NCI-H510A (cell line): ENCODE results near the gene THRA.

Experiments used
- DNase-seq: peaks from one replicate; lab custom pipeline; 2025; lab: John Stamatoyannopoulos, UW

Gene THRA, protein sequence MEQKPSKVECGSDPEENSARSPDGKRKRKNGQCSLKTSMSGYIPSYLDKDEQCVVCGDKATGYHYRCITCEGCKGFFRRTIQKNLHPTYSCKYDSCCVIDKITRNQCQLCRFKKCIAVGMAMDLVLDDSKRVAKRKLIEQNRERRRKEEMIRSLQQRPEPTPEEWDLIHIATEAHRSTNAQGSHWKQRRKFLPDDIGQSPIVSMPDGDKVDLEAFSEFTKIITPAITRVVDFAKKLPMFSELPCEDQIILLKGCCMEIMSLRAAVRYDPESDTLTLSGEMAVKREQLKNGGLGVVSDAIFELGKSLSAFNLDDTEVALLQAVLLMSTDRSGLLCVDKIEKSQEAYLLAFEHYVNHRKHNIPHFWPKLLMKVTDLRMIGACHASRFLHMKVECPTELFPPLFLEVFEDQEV

DNA sequence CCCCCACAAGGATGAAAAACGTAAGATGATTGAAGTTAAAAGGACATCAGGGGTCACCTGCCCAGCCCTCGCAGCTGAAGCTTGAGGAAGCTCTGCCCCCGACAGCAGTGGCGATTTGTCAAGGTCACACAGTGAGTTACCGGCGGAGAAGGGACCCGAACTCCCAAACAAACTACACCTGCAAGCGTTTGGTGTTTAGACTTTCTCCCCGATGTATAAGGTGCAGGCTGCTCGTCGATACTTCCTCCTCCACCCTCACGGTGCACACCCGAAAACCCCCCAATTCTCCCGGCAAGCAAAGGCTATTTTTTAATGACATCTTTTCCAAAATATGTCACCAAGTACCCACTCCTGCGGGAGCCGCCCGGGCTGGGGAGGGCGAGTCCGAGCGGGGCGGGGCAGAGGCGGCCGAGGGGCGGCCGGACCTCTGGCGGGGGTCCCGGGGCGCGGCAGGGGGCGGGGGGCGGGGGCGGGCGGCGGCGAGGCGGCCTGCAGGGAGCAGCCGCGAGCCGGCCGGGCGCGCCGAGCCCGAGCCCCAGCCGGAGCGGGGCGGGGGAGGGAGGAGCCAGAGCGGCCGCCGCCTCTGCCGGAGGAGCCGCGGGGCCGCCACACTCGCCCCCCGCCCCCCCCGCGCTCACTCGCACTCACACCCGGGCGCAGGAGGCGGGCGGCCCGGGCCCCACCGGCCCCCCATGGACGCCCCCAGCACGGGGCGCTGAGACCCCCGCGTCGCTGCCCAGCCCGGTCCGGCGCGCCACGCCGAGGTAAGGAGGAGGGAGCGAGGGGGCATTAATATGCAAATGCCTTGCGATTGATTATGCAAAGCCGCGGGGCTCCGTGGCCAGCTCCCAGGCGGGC, at the start of gene THRA:
TSS of gene THRA (plus strand) at position 637 of the 858 bp plus-strand sequence. CDS start 11,524 bp downstream, outside the sequence.
- peak; percentile 33 for DNase-seq

DNA sequence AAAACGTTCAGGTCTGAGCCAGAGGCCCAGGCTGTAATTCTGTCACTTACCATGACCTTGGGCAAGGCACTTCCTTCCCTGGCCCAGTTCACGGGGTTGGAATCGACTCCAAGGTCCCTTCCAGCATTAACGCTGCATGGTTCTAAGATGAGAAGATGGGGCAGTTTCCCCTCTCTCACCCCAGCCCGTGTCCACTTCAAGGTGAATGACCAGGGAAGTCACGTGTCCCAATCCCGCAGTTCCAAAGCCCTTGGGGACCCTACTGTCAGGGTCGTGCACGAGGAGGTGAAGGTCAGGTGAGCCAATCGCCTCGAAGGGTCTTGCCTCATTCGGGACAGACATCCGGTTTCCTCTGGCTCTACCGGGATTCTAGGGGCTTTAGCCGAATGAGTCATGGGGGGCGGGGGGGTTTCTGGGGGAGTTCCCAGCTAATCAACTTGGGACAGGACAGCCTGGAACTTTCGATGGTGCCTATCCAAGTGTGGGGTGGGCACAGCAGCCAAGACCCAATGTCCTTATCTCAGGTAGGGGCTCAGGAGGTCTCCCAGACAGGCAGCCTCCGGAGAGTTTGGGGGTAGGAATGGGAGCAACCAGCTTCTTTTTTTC, 48.3 kb upstream of the THRA start:
- no peak for DNase-seq

DNA sequence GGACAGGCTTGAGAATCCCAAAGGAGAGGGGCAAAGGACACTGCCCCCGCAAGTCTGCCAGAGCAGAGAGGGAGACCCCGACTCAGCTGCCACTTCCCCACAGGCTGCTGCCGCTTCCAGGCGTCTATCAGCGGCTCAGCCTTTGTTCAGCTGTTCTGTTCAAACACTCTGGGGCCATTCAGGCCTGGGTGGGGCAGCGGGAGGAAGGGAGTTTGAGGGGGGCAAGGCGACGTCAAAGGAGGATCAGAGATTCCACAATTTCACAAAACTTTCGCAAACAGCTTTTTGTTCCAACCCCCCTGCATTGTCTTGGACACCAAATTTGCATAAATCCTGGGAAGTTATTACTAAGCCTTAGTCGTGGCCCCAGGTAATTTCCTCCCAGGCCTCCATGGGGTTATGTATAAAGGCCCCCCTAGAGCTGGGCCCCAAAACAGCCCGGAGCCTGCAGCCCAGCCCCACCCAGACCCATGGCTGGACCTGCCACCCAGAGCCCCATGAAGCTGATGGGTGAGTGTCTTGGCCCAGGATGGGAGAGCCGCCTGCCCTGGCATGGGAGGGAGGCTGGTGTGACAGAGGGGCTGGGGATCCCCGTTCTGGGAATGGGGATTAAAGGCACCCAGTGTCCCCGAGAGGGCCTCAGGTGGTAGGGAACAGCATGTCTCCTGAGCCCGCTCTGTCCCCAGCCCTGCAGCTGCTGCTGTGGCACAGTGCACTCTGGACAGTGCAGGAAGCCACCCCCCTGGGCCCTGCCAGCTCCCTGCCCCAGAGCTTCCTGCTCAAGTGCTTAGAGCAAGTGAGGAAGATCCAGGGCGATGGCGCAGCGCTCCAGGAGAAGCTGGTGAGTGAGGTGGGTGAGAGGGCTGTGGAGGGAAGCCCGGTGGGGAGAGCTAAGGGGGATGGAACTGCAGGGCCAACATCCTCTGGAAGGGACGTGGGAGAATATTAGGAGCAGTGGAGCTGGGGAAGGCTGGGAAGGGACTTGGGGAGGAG, 47.5 kb upstream of the THRA start, which contains the start of gene CSF3:
TSS of gene CSF3 (plus strand) at position 436 of the 993 bp plus-strand sequence. CDS start at position 471, 35 bp downstream.
- peak; percentile 66 for DNase-seq

- DNase-seq, result no peak
Measured at GRCh38 chr17:40015998-40016985, 46.5 kb upstream of the THRA start.

- DNase-seq, result no peak
Measured at GRCh38 chr17:40017422-40018080, 45.2 kb upstream of the THRA start.

DNA sequence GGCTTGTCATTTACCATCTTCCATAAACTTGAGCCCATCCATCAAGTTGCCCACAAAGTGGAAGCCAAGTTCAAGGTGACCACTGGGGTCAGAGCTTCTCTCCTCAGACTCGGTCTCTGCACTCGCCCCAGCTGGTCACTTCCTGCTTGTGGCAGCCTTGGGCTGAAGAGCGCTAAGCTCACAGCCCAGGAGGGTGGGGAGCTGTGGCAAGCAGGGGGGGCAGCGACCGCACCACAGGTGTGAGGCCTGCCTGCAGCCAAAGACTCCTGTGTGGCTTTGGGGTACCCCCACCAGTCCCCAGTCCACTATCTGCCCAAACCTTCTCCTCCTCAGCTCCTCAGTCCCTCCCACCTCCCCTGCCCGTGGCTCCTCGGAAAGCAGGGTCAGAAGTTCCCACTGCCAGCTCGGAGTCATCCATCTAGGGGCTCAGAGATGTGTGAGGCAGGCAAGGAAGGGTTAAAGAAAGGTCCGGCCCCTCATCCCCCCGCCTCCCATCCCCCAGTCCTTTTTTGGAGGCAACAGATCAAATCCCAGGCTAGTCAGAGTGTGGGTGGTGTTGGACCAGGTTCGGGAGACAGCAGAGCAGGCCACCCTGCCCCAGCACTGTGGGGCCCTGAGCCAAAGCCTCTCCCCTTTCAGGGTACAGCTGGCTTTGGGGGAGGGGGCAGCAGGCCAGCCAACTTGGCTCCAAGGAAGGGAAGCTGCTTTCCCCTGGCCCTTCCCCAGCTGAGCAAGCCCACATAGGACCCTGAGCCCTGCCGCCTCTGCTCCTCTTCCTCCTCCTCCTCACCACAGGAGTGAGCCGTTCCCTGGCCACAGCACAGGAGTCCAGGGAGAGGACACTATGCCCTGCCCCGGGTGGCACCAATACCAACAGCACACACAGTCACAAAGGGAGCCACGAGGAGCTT, 44.3 kb upstream of the THRA start:
- DNase-seq, result no peak

DNA sequence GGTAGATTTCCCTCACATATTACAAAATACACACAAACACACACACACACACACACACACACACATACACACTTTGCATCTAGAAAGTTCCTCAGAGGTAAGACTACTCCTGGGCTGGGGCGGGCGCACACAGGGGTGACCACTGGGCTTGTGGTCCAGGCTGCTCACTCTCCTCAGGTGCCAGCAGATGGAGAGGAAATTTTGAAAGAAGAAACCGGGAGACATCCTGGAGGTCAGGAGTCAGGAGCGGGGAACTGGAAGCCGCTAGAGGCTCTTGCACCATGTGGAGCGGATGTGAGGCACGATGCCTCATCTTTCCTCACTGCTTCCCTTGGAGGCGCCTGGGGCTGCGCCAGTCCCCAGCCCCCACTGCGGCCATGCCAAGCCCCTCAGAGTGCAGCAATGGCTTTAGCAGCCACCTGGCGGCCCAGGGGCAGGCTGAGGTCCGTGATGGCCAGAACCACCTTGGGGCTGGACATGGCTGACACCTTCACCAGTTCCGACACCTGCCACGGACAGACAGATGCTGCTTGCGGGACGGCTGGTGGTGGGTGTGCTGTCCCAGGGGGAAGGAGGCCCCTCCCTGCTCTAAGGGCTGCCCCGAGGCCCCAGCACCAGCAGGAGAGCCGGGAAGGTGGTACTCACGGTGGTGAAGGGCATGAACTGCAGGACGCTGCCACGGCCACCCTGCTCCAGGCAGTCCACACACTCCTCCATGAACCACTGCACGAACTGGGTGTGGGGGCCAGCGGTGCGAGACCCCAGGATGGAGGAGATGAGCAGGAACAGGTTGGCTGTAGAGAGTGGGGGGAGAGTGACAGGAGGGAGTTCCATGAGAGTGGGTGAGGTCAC, 43.4 kb upstream of the THRA start:
- DNase-seq, result no peak

GRCh38 chr17:40020146-40020545, 42.6 kb upstream of the THRA start:
- DNase-seq, result no peak

GRCh38 chr17:40021451-40021971, 41.3 kb upstream of the THRA start:
- no peak for DNase-seq

DNA sequence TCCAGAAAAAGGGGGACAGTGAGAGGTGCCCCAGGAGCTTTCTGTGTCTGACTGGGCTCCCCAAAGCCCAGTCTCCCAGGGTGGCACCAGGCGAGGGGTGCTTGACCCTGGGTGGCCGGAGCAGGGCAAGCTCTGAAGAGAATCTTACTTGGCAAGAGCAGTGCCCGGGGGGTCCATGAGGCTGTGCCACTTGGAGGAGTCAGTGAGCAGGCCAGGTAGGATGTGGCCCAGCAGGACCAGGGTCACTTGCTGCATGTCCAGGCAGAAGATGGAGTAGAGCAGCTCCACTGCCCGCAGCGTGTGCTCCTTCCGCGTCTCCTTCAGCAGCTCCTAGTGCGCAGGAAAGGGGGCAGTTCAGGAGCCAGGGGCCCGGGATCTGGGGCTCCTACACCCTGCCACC, 40.3 kb upstream of the THRA start:
- DNase-seq, result no peak

DNA sequence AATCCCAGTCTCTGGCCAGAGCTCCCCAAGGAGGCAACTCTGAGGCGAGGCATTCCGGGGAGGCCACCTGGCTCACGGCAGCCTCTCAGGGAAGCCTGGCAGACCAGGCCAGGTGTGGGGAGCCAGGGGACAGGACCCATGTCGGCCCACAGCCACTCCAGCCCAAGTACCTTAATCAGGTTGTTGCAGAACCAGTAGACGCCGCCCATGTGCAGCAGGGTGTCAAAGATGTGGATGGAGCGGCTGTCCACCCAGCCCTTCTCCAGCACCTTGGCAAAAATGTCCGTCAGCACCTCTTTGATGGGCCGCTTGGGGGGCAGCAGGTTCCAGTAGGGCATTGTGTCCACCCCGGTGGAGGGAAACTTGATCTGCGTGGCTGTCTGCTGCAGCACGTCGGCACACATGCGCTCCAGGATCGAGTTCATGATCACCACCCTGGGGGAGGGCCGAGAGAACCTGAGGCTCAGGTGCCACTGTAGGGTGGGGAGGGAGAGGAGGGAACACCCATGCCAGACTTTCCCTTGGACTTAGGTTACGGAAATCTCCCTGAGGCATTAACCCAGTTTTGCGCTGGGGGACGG, 39.7 kb upstream of the THRA start:
- DNase-seq, result peak; percentile 53

GRCh38 chr17:40023590-40024292, 39.0 kb upstream of the THRA start:
- no peak for DNase-seq

DNA sequence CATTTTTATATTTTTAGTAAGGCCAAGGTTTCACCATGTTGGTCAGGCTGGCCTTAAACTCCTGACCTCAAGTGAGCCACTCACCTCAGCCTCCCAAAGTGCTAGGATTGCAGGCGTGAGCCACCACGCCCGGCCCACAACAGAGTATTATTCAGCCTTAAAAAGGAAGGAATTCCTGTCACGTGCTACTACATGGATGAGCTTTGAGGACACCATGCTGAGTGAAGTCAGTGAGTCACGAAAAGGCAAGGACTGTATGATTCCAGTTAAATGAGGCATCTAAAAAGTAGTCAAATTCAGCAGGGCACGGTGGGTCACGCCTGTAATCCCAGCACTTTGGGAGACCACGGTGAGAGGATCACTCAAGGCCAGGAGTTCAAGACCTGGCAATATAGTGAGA, 37.9 kb upstream of the THRA start:
- no peak for DNase-seq

DNA sequence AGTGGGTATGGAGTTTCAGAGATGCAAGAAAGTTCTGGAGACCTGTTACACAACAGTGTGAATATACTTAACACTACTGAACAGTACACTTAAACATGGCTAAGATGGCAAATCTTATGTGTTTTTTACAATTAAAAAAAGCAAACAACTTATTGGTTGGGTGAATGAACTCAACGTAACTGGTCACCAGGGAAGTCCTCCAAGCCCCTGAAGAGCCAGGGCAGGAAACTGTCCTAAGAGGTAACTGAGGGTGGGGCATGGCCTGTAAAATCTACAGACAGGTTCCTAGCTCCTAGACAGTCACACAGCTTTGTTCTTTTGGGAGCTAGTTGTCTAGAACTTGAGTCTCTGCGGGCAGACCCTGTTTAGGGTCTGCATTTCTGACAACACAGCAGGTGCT, 37.2 kb upstream of the THRA start:
- no peak for DNase-seq

DNA sequence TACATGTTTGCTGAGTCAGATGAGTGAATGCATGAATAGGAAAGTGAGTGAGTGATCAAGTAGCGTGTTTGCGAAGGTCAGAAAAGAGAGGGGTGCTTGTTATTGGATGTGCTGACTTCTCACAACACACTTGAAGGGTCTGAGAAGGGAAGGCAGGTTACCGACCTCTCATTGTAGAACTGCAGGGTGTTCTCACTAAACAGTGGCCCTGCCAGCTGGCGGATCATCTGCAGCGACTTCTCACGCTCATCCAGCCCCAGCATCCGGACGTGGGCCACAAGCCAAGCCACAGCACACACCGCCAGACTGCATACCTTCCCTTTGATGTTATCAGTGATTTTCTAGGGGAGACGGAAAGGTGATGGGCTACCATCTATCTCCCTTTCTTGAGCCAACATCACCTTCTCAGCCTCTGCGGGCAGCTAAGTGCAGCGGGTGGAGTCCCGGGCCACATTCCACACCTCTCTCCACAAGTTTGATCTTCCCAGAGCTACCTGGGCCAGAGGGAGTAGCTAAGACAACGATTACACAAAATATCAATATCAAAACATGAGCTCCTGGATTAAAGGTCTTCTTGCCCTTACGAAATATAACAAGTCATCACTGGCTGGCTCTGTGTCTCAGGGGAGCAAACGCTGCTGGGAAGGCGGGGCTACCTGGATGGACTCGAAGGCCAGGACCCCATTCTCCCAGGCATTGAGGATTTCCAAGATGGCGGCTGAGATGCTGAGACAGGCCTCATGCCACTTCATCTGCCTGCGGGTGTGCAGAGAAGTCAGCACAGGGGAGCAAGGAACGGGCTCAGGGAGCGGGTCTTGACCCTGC, 36.6 kb upstream of the THRA start:
- peak; percentile 82 for DNase-seq
